Activated T-helper 2 cell treated with anti-CD3 and anti-CD28 coated beads, Interferon-gamma antibody, Interleukin-2, Interleukin-4, amounts not matched to agents 10 μg/mL and 5 μg/mL and 100 μg/mL, durations not matched to agents 14 hours and 24 hours and 36 hours (primary cell): ENCODE data around the gene CCDC187. TPM values are rescaled to one million over a fixed set of nuclear protein-coding genes. Genes with fewer than 3 reads are reported as not detected.

Experiments
- DNase-seq: peaks from one replicate; pipeline ENCODE4 v3.0.0; 2021; ENCODE audit warnings: low spot score
- H3K27ac Mint-ChIP-seq: one replicate; pipeline ENCODE4 v1.8.0; 2021; ENCODE audit warnings: mixed read lengths
- H3K27me3 Mint-ChIP-seq: one replicate; pipeline ENCODE4 v1.8.0; 2021; ENCODE audit warnings: low read depth, mixed read lengths
- H3K36me3 Mint-ChIP-seq: one replicate; pipeline ENCODE4 v1.8.0; 2021; ENCODE audit warnings: low read depth, mixed read lengths
- H3K4me1 Mint-ChIP-seq: one replicate; pipeline ENCODE4 v1.8.0; 2021; ENCODE audit warnings: low read depth, mixed read lengths
- H3K4me3 Mint-ChIP-seq: one replicate; pipeline ENCODE4 v1.8.0; 2021; ENCODE audit warnings: low read depth, mild to moderate bottlenecking, moderate library complexity, mixed read lengths
- H3K9me3 Mint-ChIP-seq: one replicate; pipeline ENCODE4 v1.8.0; 2021; ENCODE audit warnings: mixed read lengths
- intact Hi-C: fragments of 100-400 bp; cut with micrococcal nuclease; formaldehyde crosslinking; loops from one replicate; pipeline ENCODE4 v1.15.1; 2023
- total RNA-seq: library from RNA; stranded (reverse); gene quantifications from 2 replicates; pipeline ENCODE4 v1.2.3, GENCODE V29; 2022

Gene CCDC187
- total RNA-seq, 1 donor from 2014 or later = not detected

GRCh38 chr9:136264031-136264430 is 39.9 kb downstream of the CCDC187 start:
- no peaks in the 10 kb centered on the region for H3K36me3 Mint-ChIP-seq
- intact Hi-C loops = no loop called here
- H3K27me3 Mint-ChIP-seq = peaks cover 4% of the 10 kb centered on the region
- H3K4me3 Mint-ChIP-seq = no peak overlapping the region
- H3K9me3 Mint-ChIP-seq = no peaks in the 10 kb centered on the region
- no peak overlapping the region for H3K27ac Mint-ChIP-seq
- no peak for DNase-seq
- peaks cover 4% of the 10 kb centered on the region for H3K4me1 Mint-ChIP-seq

DNA sequence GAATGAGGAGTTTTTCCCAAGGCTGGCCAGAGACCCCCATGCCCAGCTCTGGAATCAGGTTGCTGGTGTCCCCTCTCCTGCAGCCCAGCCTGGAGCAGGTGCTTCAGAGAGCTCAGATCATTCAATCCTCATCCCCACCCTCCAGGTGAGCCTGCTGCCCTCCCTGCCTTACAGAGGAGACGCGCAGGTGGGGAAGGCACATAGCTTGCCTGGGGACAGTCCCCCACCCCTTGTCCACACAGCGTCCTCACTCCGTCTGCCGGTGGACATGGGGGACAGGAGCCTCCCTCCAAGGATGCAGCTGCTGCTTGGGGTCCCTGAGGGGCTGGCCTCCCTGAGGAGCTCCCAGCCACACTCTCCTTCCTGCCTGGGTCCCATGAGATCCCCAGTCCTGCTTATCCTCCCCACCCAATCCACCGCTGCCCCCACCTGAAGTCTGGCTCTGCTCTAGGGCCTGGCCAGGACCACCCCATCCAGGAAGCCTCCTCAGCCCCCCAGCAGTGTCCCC is 41.2 kb downstream of the CCDC187 start:
- intact Hi-C loops = no loop called here
- Mint-ChIP-seq H3K9me3 (no peaks in the 10 kb centered on the region), H3K27ac (no peak overlapping the region), H3K27me3 (no peaks in the 10 kb centered on the region), H3K36me3 (no peaks in the 10 kb centered on the region), H3K4me3 (no peak overlapping the region), H3K4me1 (peaks cover 4% of the 10 kb centered on the region)
- no peak for DNase-seq

DNA sequence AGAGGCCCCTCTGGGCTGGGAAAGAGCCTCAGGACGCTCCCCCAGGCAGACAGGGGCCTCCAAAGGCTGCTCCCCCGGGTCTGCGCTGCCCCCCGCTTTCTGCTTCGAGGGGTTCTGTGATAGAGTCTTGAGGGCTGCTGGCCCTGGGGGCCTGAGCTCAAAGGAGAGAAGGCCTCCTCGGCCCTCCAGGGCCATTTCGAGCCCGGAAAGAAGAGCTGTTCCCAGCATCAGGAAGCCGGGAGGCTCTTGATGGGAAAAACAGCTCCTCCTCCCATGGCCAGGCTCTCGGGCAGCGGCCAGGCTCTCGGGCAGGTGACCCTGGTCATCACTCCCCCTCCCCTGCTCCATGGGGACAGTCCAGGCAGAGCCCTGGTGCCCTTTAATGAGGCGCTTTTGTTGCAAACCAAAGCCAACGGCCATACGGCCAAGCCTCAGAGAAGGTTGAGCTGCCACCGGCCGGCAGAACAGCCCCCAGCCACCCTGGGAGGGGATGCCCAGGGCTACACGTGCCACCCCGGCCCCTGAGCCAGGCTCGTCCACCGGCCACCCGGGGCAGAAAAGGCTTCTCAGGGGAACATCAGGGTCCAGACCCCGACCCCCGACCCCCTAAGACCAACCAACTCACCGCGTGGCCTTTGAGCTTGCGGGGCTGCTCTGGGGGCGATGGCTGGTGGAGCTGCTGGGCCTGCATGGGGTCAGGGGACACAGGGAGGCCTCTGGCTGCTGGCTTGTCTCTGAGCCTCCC is 42.0 kb downstream of the CCDC187 start:
- Mint-ChIP-seq H3K4me3 (no peak overlapping the region), H3K36me3 (no peaks in the 10 kb centered on the region), H3K27me3 (no peaks in the 10 kb centered on the region), H3K9me3 (no peaks in the 10 kb centered on the region), H3K4me1 (no peaks in the 10 kb centered on the region), H3K27ac (no peak overlapping the region)
- intact Hi-C loops = no loop called here
- no peak for DNase-seq

DNA sequence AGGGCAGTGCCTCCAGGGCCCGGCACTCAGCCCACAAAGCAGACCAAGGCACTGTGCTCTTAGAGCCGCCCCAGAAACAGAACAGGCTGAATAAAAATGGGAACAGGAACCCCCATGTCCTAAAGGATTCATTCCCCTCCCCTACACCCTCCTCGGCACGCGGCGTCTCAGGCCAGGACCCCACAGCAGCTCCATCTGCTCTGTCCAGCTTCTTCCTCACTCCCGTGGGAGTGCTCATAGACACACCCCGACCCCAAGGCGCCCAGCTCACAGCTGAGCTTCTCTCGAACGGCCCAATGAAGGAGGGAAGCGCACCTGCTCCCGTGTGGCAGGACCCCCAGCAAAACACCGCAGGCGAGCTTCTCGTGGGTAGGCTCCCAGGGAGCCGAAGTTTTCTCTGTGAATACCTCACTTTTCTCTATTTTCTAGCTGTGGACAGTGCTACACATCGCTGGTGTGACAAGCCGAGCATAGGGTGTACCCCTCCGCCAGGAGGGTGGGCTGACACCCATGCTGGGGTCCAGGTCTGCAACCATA is 42.9 kb downstream of the CCDC187 start:
- no peaks in the 10 kb centered on the region for H3K36me3 Mint-ChIP-seq
- no peaks in the 10 kb centered on the region for H3K9me3 Mint-ChIP-seq
- H3K4me3 Mint-ChIP-seq = no peak overlapping the region
- no peaks in the 10 kb centered on the region for H3K27me3 Mint-ChIP-seq
- no peak for DNase-seq
- no peak overlapping the region for H3K27ac Mint-ChIP-seq
- H3K4me1 Mint-ChIP-seq = no peaks in the 10 kb centered on the region
- intact Hi-C loops = no loop called here

DNA sequence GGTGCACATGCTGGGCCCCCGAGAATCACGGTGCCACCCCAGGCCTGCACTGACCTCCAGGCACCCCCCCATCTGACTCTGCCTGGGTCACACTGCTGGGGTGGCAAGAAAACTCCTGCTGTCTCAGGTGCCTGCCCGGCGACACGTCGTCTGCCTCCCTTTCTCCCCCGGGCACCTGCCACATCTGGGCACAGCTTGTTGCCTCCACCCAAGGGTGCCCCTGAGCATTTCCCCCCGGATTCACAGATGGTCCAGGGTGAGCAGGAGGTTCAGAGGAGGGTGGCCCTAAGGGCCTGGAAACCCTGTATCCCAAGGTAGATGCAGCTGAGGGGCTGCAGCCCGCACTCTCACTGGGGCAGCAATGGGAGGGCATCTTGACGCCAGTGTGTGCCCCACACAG is 43.4 kb downstream of the CCDC187 start:
- intact Hi-C loops = no loop called here
- no peak for DNase-seq

GRCh38 chr9:136259836-136260235 is 44.1 kb downstream of the CCDC187 start:
- H3K36me3 Mint-ChIP-seq = no peaks in the 10 kb centered on the region
- H3K4me3 Mint-ChIP-seq = no peak overlapping the region
- no peaks in the 10 kb centered on the region for H3K9me3 Mint-ChIP-seq
- H3K27me3 Mint-ChIP-seq = no peaks in the 10 kb centered on the region
- H3K27ac Mint-ChIP-seq = no peak overlapping the region
- H3K4me1 Mint-ChIP-seq = no peaks in the 10 kb centered on the region
- intact Hi-C loops = no loop called here
- no peak for DNase-seq

More for the DNA sequence above, 43.4 kb downstream of the CCDC187 start:
- no peak overlapping the region for H3K4me3 Mint-ChIP-seq
- H3K4me1 Mint-ChIP-seq = no peaks in the 10 kb centered on the region
- no peaks in the 10 kb centered on the region for H3K9me3 Mint-ChIP-seq
- no peaks in the 10 kb centered on the region for H3K27me3 Mint-ChIP-seq
- no peaks in the 10 kb centered on the region for H3K36me3 Mint-ChIP-seq
- H3K27ac Mint-ChIP-seq = no peak overlapping the region

DNA sequence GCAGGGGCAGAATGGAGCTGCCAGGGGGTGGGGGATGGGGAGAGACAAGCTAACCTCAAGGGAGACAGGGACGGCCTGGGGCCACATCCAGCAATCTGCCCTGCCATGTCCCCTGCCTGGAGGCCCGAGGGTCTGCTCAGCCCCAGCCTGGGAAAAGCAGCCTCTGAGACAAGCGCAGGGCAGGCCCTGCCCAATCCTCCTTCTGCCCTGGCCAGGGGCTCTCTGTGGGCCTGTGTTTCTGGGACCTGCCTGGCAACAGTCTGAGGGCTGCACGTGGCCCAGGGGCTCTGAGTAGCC is 44.4 kb downstream of the CCDC187 start:
- Mint-ChIP-seq H3K36me3 (no peaks in the 10 kb centered on the region), H3K4me3 (no peak overlapping the region), H3K27ac (no peak overlapping the region), H3K9me3 (no peaks in the 10 kb centered on the region), H3K27me3 (no peaks in the 10 kb centered on the region), H3K4me1 (no peaks in the 10 kb centered on the region)
- DNase-seq = no peak
- intact Hi-C loops = no loop called here

DNA sequence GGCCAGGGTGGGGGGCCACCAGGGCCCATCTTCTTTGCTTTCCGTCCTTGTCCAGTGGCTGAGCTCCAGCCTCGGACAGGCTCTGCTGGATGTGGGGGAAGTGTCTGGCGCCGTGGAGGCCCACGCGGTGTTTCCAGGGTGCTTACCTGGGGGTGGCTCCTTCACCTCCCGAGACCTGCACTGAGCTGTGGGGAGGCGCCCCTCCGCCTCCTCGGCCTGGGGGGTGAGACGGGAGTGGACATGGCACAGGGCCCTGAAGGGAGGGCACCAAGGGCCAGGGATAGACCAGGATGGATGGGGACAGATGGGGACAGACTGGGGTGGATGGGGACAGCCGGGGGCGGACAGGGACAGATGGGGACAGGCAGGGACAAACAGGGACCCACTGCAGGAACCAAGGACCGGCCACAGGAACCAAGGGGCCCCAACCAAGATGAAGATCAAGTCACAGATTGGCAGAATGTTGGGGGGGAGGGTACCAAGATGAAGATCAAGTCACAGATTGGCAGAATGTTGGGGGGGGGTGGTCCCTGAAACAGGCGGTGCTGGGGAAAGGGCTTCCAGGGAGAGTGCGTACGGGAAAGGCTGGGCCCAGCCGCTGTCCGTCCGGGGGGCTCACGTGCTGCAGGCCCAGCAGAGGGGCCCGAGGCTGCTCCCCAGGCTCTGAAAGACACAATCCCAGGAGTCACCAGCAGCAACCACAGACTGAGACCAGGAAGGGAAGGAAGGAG is 44.9 kb downstream of the CCDC187 start:
- intact Hi-C loops = no loop called here
- H3K4me3 Mint-ChIP-seq = no peak overlapping the region
- no peak for DNase-seq
- no peaks in the 10 kb centered on the region for H3K4me1 Mint-ChIP-seq
- H3K9me3 Mint-ChIP-seq = no peaks in the 10 kb centered on the region
- no peaks in the 10 kb centered on the region for H3K36me3 Mint-ChIP-seq
- no peaks in the 10 kb centered on the region for H3K27me3 Mint-ChIP-seq
- H3K27ac Mint-ChIP-seq = no peak overlapping the region

- no peak for DNase-seq
- Mint-ChIP-seq H3K36me3 (no peaks in the 10 kb centered on the region), H3K4me1 (no peaks in the 10 kb centered on the region), H3K27ac (no peak overlapping the region), H3K27me3 (no peaks in the 10 kb centered on the region), H3K9me3 (no peaks in the 10 kb centered on the region), H3K4me3 (no peak overlapping the region)
- intact Hi-C loops = no loop called here
Observed at GRCh38 chr9:136258299-136258625, 45.6 kb downstream of the CCDC187 start.

- H3K36me3 Mint-ChIP-seq = no peaks in the 10 kb centered on the region
- no peak overlapping the region for H3K27ac Mint-ChIP-seq
- no peak for DNase-seq
- intact Hi-C loops = no loop called here
- no peaks in the 10 kb centered on the region for H3K4me1 Mint-ChIP-seq
- no peaks in the 10 kb centered on the region for H3K9me3 Mint-ChIP-seq
- no peaks in the 10 kb centered on the region for H3K27me3 Mint-ChIP-seq
- H3K4me3 Mint-ChIP-seq = no peak overlapping the region
Observed at GRCh38 chr9:136257381-136258298, 46.3 kb downstream of the CCDC187 start.

GRCh38 chr9:136255896-136256890 is 47.7 kb downstream of the CCDC187 start:
- no peak for DNase-seq
- H3K4me1 Mint-ChIP-seq = no peaks in the 10 kb centered on the region
- no peaks in the 10 kb centered on the region for H3K27me3 Mint-ChIP-seq
- no peak overlapping the region for H3K27ac Mint-ChIP-seq
- H3K36me3 Mint-ChIP-seq = no peaks in the 10 kb centered on the region
- intact Hi-C loops = no loop called here
- no peaks in the 10 kb centered on the region for H3K9me3 Mint-ChIP-seq
- H3K4me3 Mint-ChIP-seq = no peak overlapping the region

DNA sequence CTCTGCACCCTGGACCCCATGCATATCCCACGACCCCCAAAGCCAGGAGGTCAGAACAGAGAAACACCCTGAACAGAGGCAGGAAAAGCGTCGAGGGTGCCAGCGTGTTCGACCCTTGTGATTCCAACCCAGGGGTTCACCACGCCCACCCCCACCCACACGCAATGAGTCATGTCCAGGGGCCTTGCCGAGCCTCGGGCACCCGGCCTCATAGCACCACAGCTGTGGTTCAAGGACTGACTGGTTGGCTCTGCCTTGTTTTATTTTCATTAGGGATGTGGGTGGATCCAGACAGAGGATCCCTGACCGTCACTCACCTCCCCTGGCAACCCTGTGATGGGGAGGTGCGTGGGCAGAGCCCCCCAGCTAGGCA is 48.7 kb downstream of the CCDC187 start:
- Mint-ChIP-seq H3K9me3 (no peaks in the 10 kb centered on the region), H3K36me3 (no peaks in the 10 kb centered on the region), H3K4me1 (no peaks in the 10 kb centered on the region), H3K27ac (no peak overlapping the region), H3K27me3 (no peaks in the 10 kb centered on the region), H3K4me3 (no peak overlapping the region)
- intact Hi-C loops = no loop called here
- no peak for DNase-seq
